GM18499 (cell line): ENCODE results near the gene CRELD2.

ENCODE experiments used
- ATAC-seq: cut with Tn5 transposase; IDR thresholded peaks from one replicate; pipeline ENCODE4 v1.9.1; 2021; ENCODE audit warnings: moderate number of reproducible peaks; ENCODE audit not compliant: insufficient read depth, unreplicated experiment

CRELD2 gene

GRCh38 chr22:49965091-49966040 lies 46.9 kb downstream of the CRELD2 start:
- ATAC-seq = no peak

GRCh38 chr22:49966041-49966773 lies 47.8 kb downstream of the CRELD2 start:
- no peak for ATAC-seq

GRCh38 chr22:49966774-49967705 lies 48.6 kb downstream of the CRELD2 start:
- no peak for ATAC-seq

- no peak for ATAC-seq
Observed at GRCh38 chr22:49967706-49968208, 49.3 kb downstream of the CRELD2 start.

GRCh38 chr22:49968313-49968830 lies 49.9 kb downstream of the CRELD2 start:
- ATAC-seq = no peak

- no peak for ATAC-seq
Observed at GRCh38 chr22:49968831-49969661, 50.6 kb downstream of the CRELD2 start.

GRCh38 chr22:49969751-49970527 lies 51.5 kb downstream of the CRELD2 start:
- no peak for ATAC-seq

GRCh38 chr22:49970528-49971231 lies 52.2 kb downstream of the CRELD2 start:
- ATAC-seq = peak; percentile 43

GRCh38 chr22:49971232-49972162 lies 53.1 kb downstream of the CRELD2 start:
- no peak for ATAC-seq

- ATAC-seq = no peak
Observed at GRCh38 chr22:49972163-49973017, 54.0 kb downstream of the CRELD2 start.

- ATAC-seq = no peak
Observed at GRCh38 chr22:49973018-49973961, 54.9 kb downstream of the CRELD2 start.

- no peak for ATAC-seq
Observed at GRCh38 chr22:49975543-49976389, 57.3 kb downstream of the CRELD2 start.

GRCh38 chr22:49976439-49977175 lies 58.2 kb downstream of the CRELD2 start:
- ATAC-seq = no peak
